Right atrium auricular region (tissue), 2 donors: ENCODE measurements around the gene FGF22. TPM values are rescaled to one million over a fixed set of nuclear protein-coding genes. Genes with fewer than 3 reads are reported as not detected.
"Not testable (repeated sequence)": the region's sequence is repeated elsewhere in the genome, so short reads cannot be mapped to it uniquely, and the experiment has no call there.

Source experiments
- DNase-seq: peaks from one replicate; pipeline ENCODE4 v3.0.0-alpha.2; 2019; ENCODE audit warnings: low spot score
- H3K27ac ChIP-seq, 2 donors: fragments of 200-600 bp; sonication (generic); 1 replicate in 1 of 2; 2 replicates in 1 of 2; pipeline ENCODE4 v1.5.1; 2016 to 2019
- H3K27me3 ChIP-seq, 2 donors: fragments of 200-600 bp; sonication (generic); one replicate each; pipeline versions ENCODE4 v1.5.1 to v1.6.0; 2017 to 2019
- H3K36me3 ChIP-seq: fragments of 200-600 bp; sonication (generic); one replicate; pipeline ENCODE4 v1.5.1; 2016
- H3K4me1 ChIP-seq, 2 donors: fragments of 200-600 bp; sonication (generic); one replicate each; pipeline versions ENCODE4 v1.5.1 to v1.6.0; 2017 to 2019
- H3K4me3 ChIP-seq, 2 donors: fragments of 200-600 bp; sonication (generic); 1 replicate in 1 of 2; 2 replicates in 1 of 2; pipeline ENCODE4 v1.5.1; 2017 to 2019; ENCODE audit warnings: mild to moderate bottlenecking in 1 of 2, moderate library complexity in 1 of 2
- H3K9me3 ChIP-seq, 2 donors: fragments of 200-600 bp; sonication (generic); one replicate each; pipeline ENCODE4 v1.5.1; 2019
- CTCF ChIP-seq, 2 donors: fragments of 200-600 bp; sonication (generic); IDR thresholded peaks; one replicate each; pipeline ENCODE4 v1.5.1; 2019; ENCODE audit warnings: antibody characterized with exemption in 2 of 2
- total RNA-seq, 2 donors: library from RNA; depleted of rRNA; stranded (reverse); fragments of >200 nt; gene quantifications; one replicate each; pipeline ENCODE4 v1.1.0, GENCODE V29; 2016

Gene FGF22
- total RNA-seq, 2 donors from 2014 or later: 0.35 to 0.37 TPM

GRCh38 chr19:604355-604754, 35.3 kb upstream of the FGF22 start:
- Histone ChIP-seq H3K4me1 (no peaks in the 10 kb centered on the region), H3K27ac (no peak overlapping the region), H3K36me3 (no peaks in the 10 kb centered on the region), H3K27me3 (no peaks in the 10 kb centered on the region), H3K4me3 (no peak overlapping the region), H3K9me3 (no peaks in the 10 kb centered on the region)
- DNase-seq: no peak
- no peak for TF ChIP-seq CTCF (IDR thresholded peaks at IDR 0.05)

GRCh38 chr19:605061-605971, 34.4 kb upstream of the FGF22 start:
- H3K4me3 ChIP-seq, H3K27me3 ChIP-seq, H3K36me3 ChIP-seq, DNase-seq, H3K4me1 ChIP-seq, H3K9me3 ChIP-seq, H3K27ac ChIP-seq: not testable (repeated sequence)

GRCh38 chr19:607301-608154, 32.2 kb upstream of the FGF22 start:
- Histone ChIP-seq H3K27me3 (no peaks in the 10 kb centered on the region), H3K27ac (no peak overlapping the region)

GRCh38 chr19:608155-609003, 31.3 kb upstream of the FGF22 start:
- no peak for DNase-seq
- H3K9me3 ChIP-seq: no peaks in the 10 kb centered on the region
- TF ChIP-seq CTCF (IDR thresholded peaks at IDR 0.05): no peak
- H3K4me3 ChIP-seq: no peak overlapping the region
- H3K27ac ChIP-seq: no peak overlapping the region
- peaks cover 0 to 3% of the 10 kb centered on the region in 2 donors for H3K4me1 ChIP-seq
- no peaks in the 10 kb centered on the region for H3K36me3 ChIP-seq
- H3K27me3 ChIP-seq: no peaks in the 10 kb centered on the region

More at GRCh38 chr19:607301-608154, 32.2 kb upstream of the FGF22 start:
- no peak for DNase-seq
- no peak overlapping the region for H3K4me3 ChIP-seq
- TF ChIP-seq CTCF (IDR thresholded peaks at IDR 0.05): no peak
- no peaks in the 10 kb centered on the region for H3K9me3 ChIP-seq
- H3K36me3 ChIP-seq: no peaks in the 10 kb centered on the region
- peaks cover 0 to 3% of the 10 kb centered on the region in 2 donors for H3K4me1 ChIP-seq

GRCh38 chr19:609004-609346, 30.7 kb upstream of the FGF22 start:
- Histone ChIP-seq H3K9me3 (no peaks in the 10 kb centered on the region), H3K27ac (peak overlapping the region in 1 of 2 donors; percentile 19), H3K36me3 (no peaks in the 10 kb centered on the region), H3K27me3 (no peaks in the 10 kb centered on the region), H3K4me3 (no peak overlapping the region), H3K4me1 (peaks cover 0 to 3% of the 10 kb centered on the region in 2 donors)
- no peak for TF ChIP-seq CTCF (IDR thresholded peaks at IDR 0.05)
- peak; percentile 65 for DNase-seq
